HL-60 (cell line): ENCODE results near the gene IL37.

Experiments used
- DNase-seq, 2 experiments: peaks; one replicate each; pipeline ENCODE4 v3.0.0-alpha.2; 2010 to 2020; ENCODE audit warnings: low read depth in 1 of 2, low spot score in 1 of 2
- H3K27ac ChIP-seq: fragments of 250-450 bp; sonication (Bioruptor Pico); replicated peaks from 2 replicates; pipeline ENCODE4 v1.5.1; 2020; ENCODE audit warnings: mild to moderate bottlenecking, moderate library complexity
- H3K27me3 ChIP-seq: fragments of 250-450 bp; sonication (Bioruptor Pico); 2 replicates; pipeline ENCODE4 v1.5.1; 2021; ENCODE audit warnings: mild to moderate bottlenecking, moderate library complexity; ENCODE audit not compliant: insufficient read depth, poor library complexity, severe bottlenecking
- H3K4me3 ChIP-seq: replicated peaks from 2 replicates; pipeline ENCODE4 v1.5.1; 2011; ENCODE audit warnings: mild to moderate bottlenecking, control low read depth, low read length; ENCODE audit not compliant: insufficient read depth
- GABPA ChIP-seq: IDR thresholded peaks from 2 replicates; pipeline ENCODE4 v1.6.1; 2012; ENCODE audit warnings: low read depth
- POLR2AphosphoS5 ChIP-seq: IDR thresholded peaks from 2 replicates; pipeline ENCODE4 v1.6.1; 2012; ENCODE audit warnings: low read depth
- SPI1 ChIP-seq: IDR thresholded peaks from 2 replicates; pipeline ENCODE4 v1.6.1; 2012; ENCODE audit warnings: low read depth, mild to moderate bottlenecking, borderline replicate concordance
- long read RNA-seq: library from polyadenylated mRNA; unstranded; transcript quantifications from one replicate; pipeline ENCODE4 v2.0.0, GENCODE V29; 2020
- TF ChIP-seq, protein P1 (sequence below): IDR thresholded peaks from 2 replicates; pipeline ENCODE4 v1.6.1; 2012; ENCODE audit warnings: low read depth; ENCODE audit not compliant: insufficient replicate concordance
- TF ChIP-seq, protein P2 (sequence below): IDR thresholded peaks from one replicate; pipeline ENCODE4 v1.5.1; 2011; ENCODE audit warnings: low read length, control low read depth, inconsistent platforms; ENCODE audit not compliant: insufficient read depth

IL37 gene, protein sequence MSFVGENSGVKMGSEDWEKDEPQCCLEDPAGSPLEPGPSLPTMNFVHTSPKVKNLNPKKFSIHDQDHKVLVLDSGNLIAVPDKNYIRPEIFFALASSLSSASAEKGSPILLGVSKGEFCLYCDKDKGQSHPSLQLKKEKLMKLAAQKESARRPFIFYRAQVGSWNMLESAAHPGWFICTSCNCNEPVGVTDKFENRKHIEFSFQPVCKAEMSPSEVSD
- long read RNA-seq = 0 reads

DNA sequence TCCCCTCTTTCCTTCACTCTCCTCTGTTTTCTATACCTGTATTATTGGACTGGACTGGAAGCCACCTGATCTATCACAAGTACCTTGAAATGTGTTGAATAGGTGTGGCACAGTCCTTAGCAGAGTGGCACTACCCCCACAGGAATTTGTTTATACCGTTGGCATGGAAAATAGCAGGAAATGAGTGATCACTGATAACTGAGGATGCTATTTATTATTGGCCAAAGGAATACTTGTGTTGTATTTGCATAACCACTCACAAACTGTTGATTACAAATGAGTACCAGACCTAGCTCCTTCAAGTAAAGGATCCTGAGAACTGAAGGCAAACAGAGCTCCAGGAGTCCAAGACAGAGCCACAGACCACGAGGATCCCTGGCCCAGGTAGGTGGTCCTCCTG lies at the start of gene IL37:
IL37 (plus strand) TSS at position 301 of the 400 bp plus-strand sequence. CDS start 1,848 bp downstream, outside the sequence.
- TF ChIP-seq, protein P1, sequence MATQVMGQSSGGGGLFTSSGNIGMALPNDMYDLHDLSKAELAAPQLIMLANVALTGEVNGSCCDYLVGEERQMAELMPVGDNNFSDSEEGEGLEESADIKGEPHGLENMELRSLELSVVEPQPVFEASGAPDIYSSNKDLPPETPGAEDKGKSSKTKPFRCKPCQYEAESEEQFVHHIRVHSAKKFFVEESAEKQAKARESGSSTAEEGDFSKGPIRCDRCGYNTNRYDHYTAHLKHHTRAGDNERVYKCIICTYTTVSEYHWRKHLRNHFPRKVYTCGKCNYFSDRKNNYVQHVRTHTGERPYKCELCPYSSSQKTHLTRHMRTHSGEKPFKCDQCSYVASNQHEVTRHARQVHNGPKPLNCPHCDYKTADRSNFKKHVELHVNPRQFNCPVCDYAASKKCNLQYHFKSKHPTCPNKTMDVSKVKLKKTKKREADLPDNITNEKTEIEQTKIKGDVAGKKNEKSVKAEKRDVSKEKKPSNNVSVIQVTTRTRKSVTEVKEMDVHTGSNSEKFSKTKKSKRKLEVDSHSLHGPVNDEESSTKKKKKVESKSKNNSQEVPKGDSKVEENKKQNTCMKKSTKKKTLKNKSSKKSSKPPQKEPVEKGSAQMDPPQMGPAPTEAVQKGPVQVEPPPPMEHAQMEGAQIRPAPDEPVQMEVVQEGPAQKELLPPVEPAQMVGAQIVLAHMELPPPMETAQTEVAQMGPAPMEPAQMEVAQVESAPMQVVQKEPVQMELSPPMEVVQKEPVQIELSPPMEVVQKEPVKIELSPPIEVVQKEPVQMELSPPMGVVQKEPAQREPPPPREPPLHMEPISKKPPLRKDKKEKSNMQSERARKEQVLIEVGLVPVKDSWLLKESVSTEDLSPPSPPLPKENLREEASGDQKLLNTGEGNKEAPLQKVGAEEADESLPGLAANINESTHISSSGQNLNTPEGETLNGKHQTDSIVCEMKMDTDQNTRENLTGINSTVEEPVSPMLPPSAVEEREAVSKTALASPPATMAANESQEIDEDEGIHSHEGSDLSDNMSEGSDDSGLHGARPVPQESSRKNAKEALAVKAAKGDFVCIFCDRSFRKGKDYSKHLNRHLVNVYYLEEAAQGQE = no peak
- TF ChIP-seq, protein P2, sequence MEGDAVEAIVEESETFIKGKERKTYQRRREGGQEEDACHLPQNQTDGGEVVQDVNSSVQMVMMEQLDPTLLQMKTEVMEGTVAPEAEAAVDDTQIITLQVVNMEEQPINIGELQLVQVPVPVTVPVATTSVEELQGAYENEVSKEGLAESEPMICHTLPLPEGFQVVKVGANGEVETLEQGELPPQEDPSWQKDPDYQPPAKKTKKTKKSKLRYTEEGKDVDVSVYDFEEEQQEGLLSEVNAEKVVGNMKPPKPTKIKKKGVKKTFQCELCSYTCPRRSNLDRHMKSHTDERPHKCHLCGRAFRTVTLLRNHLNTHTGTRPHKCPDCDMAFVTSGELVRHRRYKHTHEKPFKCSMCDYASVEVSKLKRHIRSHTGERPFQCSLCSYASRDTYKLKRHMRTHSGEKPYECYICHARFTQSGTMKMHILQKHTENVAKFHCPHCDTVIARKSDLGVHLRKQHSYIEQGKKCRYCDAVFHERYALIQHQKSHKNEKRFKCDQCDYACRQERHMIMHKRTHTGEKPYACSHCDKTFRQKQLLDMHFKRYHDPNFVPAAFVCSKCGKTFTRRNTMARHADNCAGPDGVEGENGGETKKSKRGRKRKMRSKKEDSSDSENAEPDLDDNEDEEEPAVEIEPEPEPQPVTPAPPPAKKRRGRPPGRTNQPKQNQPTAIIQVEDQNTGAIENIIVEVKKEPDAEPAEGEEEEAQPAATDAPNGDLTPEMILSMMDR = no peak
- TF ChIP-seq POLR2AphosphoS5 = no peak
- no peak for TF ChIP-seq SPI1
- no peak for TF ChIP-seq GABPA
- DNase-seq = no peak
- Histone ChIP-seq H3K27ac (no peak within 1 kb of the TSS), H3K4me3 (no peak within 1 kb of the TSS), H3K27me3 (no peaks in the 10 kb centered on the region)

DNA sequence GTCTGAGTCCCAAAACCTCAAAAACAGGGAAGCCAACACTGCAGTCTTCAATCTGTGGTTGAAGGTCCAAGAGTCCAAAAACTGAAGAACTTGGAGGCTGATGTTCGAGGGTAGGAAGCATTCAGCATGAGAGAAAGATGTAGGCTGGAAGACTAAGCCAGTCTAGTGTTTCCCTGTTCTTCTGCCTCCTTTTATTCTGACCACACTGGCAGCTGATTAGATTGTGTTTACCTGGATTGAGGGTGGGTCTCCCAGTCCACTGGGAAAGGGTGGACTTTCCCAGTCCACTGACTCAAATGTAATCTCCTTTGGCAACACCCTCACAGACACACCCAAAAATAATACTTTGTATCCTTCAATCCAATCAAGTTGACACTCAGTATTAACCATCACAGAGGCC lies 46.9 kb upstream of the IL37 start:
- no peak for DNase-seq
- Histone ChIP-seq H3K4me3 (no peak overlapping the region), H3K27ac (no peak overlapping the region), H3K27me3 (no peaks in the 10 kb centered on the region)
- TF ChIP-seq POLR2AphosphoS5 (no peak), GABPA (no peak), SPI1 (no peak)
- TF ChIP-seq, protein P2 = no peak
- TF ChIP-seq, protein P1 = no peak

DNA sequence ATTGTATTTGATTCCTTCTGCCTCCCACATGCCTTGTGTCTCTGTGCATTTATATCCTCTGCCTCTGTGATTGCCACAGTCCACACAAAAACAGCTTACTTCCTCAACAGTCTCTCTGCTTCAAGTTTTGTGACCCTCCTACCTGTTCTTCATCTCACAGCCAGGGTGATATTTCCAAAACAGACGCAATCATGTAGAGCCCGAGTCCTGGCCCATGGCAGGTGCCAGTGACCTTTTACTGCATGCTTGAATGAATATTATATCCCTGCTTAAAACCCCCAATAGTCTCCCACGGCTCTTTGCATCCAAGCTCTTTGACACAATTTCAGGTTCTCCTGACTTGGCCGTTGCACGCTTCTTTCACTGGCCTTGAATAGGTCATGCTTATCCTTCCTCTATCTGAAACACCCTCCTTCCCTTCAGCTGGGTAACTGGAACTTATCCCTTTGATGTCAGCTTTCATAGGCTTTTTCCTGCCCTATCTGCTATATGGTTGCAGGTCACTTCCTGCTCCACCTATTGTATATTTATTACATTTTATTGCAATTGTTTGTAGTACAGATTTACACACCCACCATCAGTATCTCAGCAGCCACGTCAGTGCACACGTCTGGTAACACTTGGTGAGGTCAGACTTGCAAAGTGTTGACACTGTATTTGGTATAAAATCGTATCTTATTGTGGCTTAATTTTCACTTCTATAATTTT lies 44.7 kb upstream of the IL37 start:
- no peak overlapping the region for H3K4me3 ChIP-seq
- TF ChIP-seq, protein P1 = no peak
- no peak for TF ChIP-seq GABPA
- TF ChIP-seq, protein P2 = no peak
- no peak overlapping the region for H3K27ac ChIP-seq
- no peaks in the 10 kb centered on the region for H3K27me3 ChIP-seq
- no peak for DNase-seq
